ENCODE measurements around the gene CHID1.
A peak's percentile ranks its signal among the peaks of the same experiment; 100 is the strongest.

The CHID1 gene

GRCh38 chr11:883527-883926 lies 27.1 kb downstream of the CHID1 start:
- DNase-seq, result no peak

DNA sequence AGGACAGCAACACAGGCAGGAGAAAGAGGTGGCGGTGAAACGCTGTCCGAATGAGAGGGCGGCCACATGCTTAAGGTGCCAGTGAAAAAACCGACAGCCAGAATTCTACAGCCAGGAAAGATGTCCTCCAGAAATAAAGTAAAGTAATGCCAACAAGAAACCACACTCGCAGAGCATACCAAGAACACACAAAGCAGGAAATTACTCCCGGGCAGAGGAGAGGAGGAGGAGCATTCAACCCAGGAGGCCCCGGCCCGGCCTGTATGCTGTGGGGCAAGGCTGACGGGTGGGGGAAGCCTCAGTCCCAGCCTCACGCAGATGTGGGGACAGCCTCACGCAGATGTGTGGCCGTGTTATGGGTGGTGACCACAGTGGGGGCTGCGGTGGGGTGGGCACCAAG lies 28.0 kb downstream of the CHID1 start:
- DNase-seq, result no peak

DNA sequence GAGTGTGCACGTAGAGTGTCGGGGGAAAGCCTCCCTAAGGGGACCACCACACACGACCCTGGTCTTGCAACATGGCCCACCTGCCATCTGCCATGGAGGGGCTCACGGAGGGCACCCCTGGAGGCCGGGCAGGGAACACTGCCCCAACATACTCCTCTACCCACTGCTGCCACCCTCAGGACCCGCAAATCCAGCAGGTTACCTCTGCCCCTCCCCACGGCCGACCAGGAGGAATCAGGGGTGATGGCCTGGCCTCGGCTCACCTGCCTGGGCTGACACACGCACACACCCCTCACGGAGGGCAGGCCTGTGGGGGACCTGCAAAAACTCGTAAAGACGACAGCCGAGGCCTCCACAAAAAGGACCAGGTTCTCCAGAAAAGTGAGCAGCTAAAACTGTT lies 30.2 kb downstream of the CHID1 start:
- no peak for DNase-seq

DNA sequence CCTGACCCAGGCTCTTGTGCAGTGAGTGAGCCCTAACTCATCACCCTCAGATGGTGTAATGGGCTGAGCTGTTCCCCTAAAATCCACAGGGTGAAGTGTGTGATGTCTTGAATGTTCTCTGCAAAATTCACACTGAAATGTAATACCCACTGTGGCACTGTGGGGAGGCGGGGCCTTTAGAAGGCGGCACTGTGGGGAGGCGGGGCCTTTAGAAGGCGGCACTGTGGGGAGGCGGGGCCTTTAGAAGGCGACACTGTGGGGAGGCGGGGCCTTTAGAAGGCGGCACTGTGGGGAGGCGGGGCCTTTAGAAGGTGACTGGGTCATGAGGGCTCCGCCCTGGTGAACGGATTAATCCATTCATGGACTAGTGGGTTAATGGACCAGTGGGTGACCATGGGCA lies 33.0 kb downstream of the CHID1 start:
- peak; percentile 1 to 4 for DNase-seq

GRCh38 chr11:876545-876944 lies 34.1 kb downstream of the CHID1 start:
- DNase-seq, result no peak

DNA sequence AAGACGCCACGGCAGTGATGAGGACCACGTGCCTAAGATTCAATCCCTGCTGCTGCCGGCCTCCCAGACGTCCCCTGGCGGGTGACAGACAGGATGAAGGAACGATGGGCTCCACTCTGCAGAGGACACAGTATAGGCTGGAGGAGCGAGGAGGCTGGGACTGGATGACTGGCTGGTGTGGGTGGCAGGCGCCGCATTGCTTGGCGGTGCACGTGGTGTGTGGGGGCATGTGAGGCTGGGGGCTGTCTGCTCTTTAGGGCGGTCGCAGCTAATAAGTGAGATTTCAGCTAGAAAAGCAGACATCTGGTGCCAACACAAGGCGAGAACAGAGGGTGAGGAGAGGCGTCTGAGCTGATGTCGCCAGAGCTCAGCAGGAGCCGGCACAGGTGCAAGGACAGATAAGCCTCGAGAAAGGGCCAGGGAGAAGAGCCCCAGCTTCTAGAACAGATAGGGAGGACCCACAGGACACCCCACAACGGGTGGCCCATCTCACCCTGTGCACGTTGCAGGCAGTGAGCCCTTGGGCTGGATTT lies 34.8 kb downstream of the CHID1 start:
- no peak for DNase-seq

DNA sequence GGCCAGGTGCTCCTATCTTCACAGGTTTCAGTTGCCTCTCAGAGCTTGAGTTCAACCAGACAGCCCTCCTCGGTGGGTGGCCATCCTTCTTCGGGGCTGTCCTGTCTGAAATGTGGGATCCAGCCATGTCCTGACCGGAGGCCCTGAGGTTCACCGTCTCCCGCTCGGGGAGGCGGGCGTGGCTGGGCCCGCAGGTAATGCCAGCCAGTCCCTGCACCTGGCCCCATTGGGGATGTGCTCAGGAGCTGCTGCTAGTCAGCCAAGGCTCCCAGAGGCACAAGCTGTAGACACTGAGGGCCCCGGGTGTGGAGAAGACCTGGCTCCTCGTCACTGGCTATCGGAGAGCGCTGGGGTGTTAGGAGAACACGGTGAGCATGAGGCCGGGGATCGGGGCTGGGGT lies 35.4 kb downstream of the CHID1 start:
- no peak for DNase-seq

GRCh38 chr11:873706-874105 lies 36.9 kb downstream of the CHID1 start:
- no peak for DNase-seq

DNA sequence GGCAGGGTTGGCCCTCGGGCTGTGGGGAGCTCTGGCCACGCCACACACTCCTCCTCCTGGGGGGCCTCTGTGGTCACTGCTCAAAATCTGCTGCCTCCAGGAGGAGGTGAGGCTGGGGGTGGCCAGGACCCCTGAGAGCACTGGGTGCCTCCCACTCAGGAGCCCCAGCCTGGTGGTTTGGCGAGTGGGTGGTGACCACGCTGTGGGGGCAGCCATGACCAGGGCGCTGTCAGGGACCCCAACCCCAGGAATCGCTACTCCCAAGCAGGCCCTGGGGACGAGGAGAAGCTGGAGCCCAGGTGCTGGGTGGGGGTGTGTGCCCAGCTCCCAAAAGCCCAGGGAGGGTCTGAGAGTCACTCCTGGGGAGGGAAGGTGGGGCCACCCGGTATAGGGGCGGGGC lies 37.8 kb downstream of the CHID1 start:
- DNase-seq, result no peak

DNA sequence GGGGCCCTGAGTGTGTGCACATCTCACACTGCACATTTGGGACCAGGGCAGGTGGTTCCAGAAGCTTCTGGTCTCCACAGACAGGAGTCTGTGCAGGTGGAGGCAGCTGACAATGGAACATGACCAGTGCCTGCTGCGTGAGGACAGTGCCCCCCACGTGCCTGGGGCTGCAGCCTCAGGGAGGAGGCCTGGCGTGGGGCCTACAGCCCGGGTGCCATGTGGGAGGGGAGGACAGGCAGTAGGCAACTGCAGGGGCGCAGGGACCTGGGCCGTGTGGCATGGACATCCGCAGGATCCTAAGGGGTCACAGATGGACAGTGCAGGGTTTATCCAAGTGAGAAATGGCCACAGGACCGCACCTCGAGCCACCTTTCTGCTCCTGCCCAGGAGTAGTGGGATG lies 39.1 kb downstream of the CHID1 start:
- DNase-seq, result no peak

DNA sequence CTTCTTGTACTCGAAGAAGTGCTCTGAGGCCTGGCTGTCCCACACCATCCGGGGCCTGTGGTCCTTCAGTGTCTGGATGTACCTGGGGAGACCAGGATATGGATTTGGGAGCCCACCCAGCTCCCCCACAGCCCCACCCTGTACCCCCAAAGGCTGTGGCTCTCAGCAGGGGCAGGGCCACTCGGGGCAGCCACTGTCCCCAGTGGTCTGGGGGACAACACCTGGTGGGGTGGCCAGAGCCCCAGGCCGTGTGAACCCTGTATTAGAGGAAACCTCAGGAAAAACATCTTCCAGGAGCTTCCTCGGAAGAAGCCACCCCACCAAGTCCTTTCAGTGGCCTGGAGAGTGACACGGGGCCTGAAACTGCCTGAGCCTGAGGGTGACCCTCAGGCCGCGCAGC lies 40.2 kb downstream of the CHID1 start:
- no peak for DNase-seq

GRCh38 chr11:870127-870413 lies 40.5 kb downstream of the CHID1 start:
- no peak for DNase-seq

- no peak for DNase-seq
Observed at GRCh38 chr11:869399-870126, 41.0 kb downstream of the CHID1 start.

- no peak for DNase-seq
Observed at GRCh38 chr11:868802-869201, 41.8 kb downstream of the CHID1 start.

DNA sequence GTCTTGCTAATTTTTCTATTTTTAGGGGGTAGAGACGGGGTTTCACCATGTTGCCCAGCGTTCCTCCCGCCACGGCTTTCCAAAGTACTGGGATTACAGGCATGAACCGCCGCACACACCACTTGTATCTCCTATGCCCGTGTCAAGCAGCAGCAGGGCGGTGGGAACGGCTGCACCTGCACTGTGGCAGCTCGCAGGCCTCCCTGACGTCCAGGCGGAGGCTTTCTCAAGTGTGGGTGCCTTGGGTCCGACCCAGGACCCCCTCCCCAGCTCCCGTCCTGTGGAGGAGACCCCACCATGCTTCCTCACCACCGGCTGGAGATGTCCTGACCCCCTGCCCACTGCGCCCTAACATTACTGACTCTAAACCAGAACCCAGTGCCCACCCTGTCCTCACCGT lies 42.2 kb downstream of the CHID1 start:
- DNase-seq, result no peak

DNA sequence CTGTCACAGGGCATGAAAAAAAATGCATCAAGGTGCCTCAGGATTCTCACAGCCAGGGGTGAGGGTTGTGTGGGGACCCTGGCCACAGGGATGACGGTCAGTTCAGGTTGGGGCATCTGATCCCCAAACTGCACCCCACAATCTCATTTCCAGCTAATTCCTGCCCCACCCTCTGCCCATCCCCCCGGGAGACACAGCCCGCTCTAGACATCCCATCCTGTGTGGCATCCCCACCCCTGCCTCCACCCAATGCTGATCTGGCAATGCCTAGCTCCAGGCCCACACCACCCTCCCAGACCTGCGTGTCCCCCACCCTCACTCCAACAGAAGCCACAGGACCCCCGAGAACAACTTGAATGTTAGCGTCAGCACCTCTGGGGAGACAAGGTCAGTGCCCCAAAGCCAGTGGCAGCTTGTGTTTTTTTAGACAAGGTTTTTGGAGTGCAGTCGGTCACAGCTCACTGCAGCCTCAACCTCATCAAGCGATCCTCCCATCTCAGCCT lies 42.7 kb downstream of the CHID1 start:
- DNase-seq, result no peak

GRCh38 chr11:866481-866880 lies 44.1 kb downstream of the CHID1 start:
- no peak for DNase-seq

GRCh38 chr11:865462-866430 lies 44.9 kb downstream of the CHID1 start:
- no peak for DNase-seq

GRCh38 chr11:864898-865297 lies 45.7 kb downstream of the CHID1 start:
- no peak for DNase-seq

DNA sequence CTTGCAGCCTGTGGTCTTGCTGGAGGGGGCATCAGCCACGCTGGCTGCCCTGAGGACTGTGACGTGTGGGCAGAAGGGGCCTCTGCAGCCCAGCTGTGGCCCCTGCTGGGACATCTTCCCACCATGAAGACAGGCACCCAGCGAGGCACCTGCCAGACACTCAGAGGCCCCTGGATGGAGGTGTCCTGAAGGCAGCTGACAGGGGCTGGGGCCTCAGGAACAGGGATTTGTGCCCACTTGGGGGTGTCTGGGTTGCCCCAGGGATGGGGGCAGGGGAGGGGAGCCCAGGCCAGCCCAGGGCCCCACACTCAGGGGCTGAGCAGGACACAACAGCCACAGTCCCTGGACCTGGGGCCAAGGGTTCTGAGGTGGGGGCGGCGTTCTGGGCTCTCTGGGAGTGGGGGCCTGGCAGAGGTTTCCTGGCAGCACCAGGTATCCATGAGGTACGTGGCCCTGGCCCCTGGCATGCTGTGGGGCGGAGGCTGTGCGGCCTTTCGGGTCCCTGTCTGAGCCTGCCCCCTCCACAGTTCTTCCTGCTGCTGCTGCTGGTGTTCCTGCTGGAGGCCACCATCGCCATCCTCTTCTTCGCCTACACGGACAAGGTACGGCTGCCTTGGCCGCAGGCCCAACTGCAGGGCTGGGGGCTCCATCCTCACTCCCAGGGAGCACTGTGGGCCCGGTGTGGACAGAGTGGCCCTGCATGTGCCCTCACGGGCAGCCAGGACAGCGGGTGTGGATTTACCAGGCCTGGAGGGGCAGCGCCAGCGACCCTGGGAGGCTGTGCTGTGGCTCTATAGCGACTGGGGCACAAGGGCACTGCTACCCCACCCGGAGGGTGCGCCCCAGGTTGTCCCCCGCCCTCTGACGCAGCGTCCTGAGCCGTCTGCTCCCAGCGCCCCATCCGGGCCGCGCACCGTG lies 46.4 kb downstream of the CHID1 start:
- DNase-seq, result no peak

- DNase-seq, result no peak
Observed at GRCh38 chr11:863023-863909, 47.3 kb downstream of the CHID1 start.

- no peak for DNase-seq
Observed at GRCh38 chr11:862696-863022, 48.0 kb downstream of the CHID1 start.
